ENCODE data around the gene BCL2L12. TPM values are rescaled to one million over a fixed set of nuclear protein-coding genes. Genes with fewer than 3 reads are reported as not detected.

The BCL2L12 gene
- total RNA-seq, 6 donors from 2014 or later, result 4.2 to 21.3 (median 14.1) TPM

DNA sequence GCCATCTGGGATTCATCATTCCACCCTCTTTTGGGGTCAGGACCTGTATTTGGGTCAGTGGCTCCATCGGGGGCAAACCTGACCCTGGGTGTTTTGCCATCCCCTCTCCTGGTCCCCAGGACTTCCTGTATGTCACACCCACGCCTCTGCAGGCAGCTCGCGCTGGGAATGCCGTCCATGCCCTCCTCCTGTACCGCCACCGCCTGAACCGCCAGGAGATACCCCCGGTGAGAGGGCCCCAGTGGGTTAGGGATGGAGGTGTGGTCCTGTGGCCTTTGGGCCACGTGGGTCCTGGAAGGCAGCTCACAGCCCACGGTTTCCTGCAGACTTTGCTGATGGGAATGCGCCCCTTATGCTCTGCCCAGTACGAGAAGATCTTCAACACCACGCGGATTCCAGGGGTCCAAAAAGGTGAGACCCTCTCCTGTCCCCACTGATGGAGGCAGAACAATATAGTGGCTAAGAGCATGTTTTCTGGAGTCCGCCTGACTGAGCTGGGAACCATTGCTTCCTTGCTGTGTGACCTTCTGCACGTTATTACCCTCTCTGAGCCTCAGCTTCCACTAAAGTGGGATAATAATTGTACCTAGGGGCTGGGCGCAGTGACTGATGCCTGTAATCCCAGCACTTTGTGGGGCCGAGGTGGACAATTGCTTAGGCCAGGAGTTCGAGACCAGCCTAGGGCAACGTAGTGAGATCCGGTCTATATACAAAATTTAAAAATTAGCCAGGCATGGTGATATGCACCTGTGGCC lies 39.3 kb downstream of the BCL2L12 start:
- Histone ChIP-seq H3K4me1 (no peaks in the 10 kb centered on the region), H3K27ac (no peak overlapping the region), H3K36me3 (no peaks in the 10 kb centered on the region), H3K4me3 (no peak overlapping the region), H3K27me3 (no peaks in the 10 kb centered on the region), H3K9me3 (no peaks in the 10 kb centered on the region)
- ATAC-seq (ENCODE audit: low FRiP score in 2 of 2), result peak in 1 of 2 donors; percentile 4
- TF ChIP-seq EP300 (IDR thresholded peaks at IDR 0.05) (no peak), POLR2A (IDR thresholded peaks at IDR 0.05) (no peak), POLR2AphosphoS5 (IDR thresholded peaks at IDR 0.05) (no peak)
- TF ChIP-seq, protein P1, sequence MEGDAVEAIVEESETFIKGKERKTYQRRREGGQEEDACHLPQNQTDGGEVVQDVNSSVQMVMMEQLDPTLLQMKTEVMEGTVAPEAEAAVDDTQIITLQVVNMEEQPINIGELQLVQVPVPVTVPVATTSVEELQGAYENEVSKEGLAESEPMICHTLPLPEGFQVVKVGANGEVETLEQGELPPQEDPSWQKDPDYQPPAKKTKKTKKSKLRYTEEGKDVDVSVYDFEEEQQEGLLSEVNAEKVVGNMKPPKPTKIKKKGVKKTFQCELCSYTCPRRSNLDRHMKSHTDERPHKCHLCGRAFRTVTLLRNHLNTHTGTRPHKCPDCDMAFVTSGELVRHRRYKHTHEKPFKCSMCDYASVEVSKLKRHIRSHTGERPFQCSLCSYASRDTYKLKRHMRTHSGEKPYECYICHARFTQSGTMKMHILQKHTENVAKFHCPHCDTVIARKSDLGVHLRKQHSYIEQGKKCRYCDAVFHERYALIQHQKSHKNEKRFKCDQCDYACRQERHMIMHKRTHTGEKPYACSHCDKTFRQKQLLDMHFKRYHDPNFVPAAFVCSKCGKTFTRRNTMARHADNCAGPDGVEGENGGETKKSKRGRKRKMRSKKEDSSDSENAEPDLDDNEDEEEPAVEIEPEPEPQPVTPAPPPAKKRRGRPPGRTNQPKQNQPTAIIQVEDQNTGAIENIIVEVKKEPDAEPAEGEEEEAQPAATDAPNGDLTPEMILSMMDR (IDR thresholded peaks at IDR 0.05), result no peak
- 90 to 91% methylated on average over 22 of the region's 22 CpGs for WGBS, 2 donors
- no peak for DNase-seq

DNA sequence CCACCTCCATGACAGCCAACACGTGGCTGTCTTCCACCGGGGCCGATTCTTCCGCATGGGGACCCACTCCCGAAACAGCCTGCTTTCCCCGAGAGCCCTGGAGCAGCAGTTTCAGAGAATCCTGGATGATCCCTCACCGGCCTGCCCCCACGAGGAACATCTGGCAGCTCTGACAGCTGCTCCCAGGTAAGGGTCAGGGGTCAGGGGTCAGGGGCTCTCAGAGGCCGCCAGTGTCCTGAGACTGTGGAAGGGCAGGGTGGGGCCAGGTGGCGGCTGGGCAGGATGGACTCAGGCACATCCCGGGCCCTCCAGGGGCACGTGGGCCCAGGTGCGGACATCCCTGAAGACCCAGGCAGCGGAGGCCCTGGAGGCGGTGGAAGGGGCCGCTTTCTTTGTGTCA lies 40.2 kb downstream of the BCL2L12 start:
- TF ChIP-seq EP300 (IDR thresholded peaks at IDR 0.05) (no peak), POLR2A (IDR thresholded peaks at IDR 0.05) (no peak), POLR2AphosphoS5 (IDR thresholded peaks at IDR 0.05) (no peak)
- TF ChIP-seq, protein P1 (IDR thresholded peaks at IDR 0.05), result no peak
- H3K36me3 ChIP-seq, result no peaks in the 10 kb centered on the region
- no peak overlapping the region for H3K4me3 ChIP-seq
- 90 to 91% methylated on average over 8 to 15 of the region's 16 CpGs for WGBS, 2 donors
- no peak for DNase-seq
- H3K9me3 ChIP-seq, result no peaks in the 10 kb centered on the region
- no peaks in the 10 kb centered on the region for H3K4me1 ChIP-seq
- no peak overlapping the region for H3K27ac ChIP-seq
- no peak for ATAC-seq (ENCODE audit: low FRiP score in 2 of 2)
- H3K27me3 ChIP-seq, result no peaks in the 10 kb centered on the region

DNA sequence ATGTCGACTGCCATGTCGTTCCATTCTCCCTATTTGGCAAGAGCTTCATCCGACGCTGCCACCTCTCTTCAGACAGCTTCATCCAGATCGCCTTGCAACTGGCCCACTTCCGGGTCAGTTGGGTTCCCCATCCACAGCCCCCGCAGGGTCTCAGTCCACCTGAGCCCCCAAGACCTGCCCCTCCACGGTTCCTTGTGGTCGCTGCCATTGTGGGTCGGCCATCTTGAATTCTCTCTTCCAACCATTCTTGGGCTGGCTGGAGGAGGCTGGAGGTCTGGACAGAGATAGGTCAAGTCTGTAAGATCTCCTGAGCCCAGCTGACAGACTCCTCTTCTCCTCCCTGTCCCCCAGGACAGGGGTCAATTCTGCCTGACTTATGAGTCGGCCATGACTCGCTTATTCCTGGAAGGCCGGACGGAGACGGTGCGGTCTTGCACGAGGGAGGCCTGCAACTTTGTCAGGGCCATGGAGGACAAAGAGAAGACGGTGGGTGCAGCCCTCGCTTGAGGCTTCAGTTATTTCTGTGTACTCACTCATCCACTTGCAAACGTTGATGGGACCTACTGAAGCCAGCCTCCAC lies 44.7 kb downstream of the BCL2L12 start:
- Histone ChIP-seq H3K27me3 (no peaks in the 10 kb centered on the region), H3K4me3 (no peak overlapping the region), H3K9me3 (no peaks in the 10 kb centered on the region), H3K36me3 (no peaks in the 10 kb centered on the region), H3K4me1 (no peaks in the 10 kb centered on the region), H3K27ac (no peak overlapping the region)
- ATAC-seq (ENCODE audit: low FRiP score in 2 of 2) (no peak), DNase-seq (no peak)
- TF ChIP-seq POLR2A (IDR thresholded peaks at IDR 0.05) (no peak), EP300 (IDR thresholded peaks at IDR 0.05) (no peak), POLR2AphosphoS5 (IDR thresholded peaks at IDR 0.05) (no peak)
- TF ChIP-seq, protein P1 (IDR thresholded peaks at IDR 0.05), result no peak
- WGBS, 2 donors, result 91 to 92% methylated on average over 20 of the region's 20 CpGs

DNA sequence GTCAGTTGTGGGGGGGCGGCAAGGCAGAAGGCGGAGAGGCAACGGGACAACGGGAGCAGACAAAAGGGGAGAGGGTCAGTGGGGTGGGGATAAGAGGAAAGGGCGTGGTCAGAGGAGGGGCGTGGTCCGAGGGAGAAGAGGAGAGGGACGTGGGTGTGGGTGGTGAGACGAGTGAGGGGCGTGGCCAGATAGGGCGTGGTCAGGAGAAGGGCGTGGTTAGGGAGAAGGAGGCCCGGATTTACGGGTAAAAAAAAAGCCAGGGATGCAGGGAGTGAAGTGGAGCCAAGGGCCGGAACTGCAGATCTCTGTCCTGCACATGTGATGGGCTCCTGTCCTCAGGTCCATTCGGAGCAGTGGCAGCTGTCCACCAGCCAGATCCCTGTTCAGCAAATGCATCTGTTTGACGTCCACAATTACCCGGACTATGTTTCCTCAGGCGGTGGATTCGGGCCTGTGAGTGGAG lies 46.7 kb downstream of the BCL2L12 start:
- Histone ChIP-seq H3K36me3 (no peaks in the 10 kb centered on the region), H3K27me3 (no peaks in the 10 kb centered on the region), H3K4me1 (peaks cover 0 to 3% (median 0%) of the 10 kb centered on the region in 4 donors), H3K4me3 (no peak overlapping the region), H3K9me3 (no peaks in the 10 kb centered on the region), H3K27ac (no peak overlapping the region)
- TF ChIP-seq POLR2A (IDR thresholded peaks at IDR 0.05), result no peak
- TF ChIP-seq, protein P1 (IDR thresholded peaks at IDR 0.05), result no peak
- TF ChIP-seq POLR2AphosphoS5 (IDR thresholded peaks at IDR 0.05), result no peak
- TF ChIP-seq EP300 (IDR thresholded peaks at IDR 0.05), result no peak
- DNase-seq, result no peak
- 58 to 63% methylated on average over 20 of the region's 20 CpGs for WGBS, 2 donors
- ATAC-seq (ENCODE audit: low FRiP score in 2 of 2), result peak in 1 of 2 donors; percentile 72

Measured in upper lobe of left lung (tissue), 6 donors.